K562 (cell line): ENCODE data around the gene PXN. TPM values are rescaled to one million over a fixed set of nuclear protein-coding genes. Genes with fewer than 3 reads are reported as not detected.
A peak's percentile ranks its signal among the peaks of the same experiment; 100 is the strongest.

Experiments used
- CTCF ChIP-seq, 3 experiments: IDR thresholded peaks in 2 of 3; conservative IDR thresholded peaks in 1 of 3; 2 replicates each; pipeline ENCODE4 v1.5.1; 2011 to 2012; ENCODE audit warnings: low read length in 3 of 3, mild to moderate bottlenecking in 3 of 3, control low read depth in 2 of 3, improper control_type of control experiment in 1 of 3, inconsistent platforms in 1 of 3, low read depth in 1 of 3, mixed read lengths in 1 of 3, moderate library complexity in 1 of 3; ENCODE audit not compliant: insufficient read depth in 2 of 3
- GATA2 ChIP-seq: sonication (generic); formaldehyde crosslinking; IDR thresholded peaks from 2 replicates; pipeline ENCODE4 v1.4.0; 2020; ENCODE audit warnings: mild to moderate bottlenecking, missing genetic modification reagents
- KLF1 ChIP-seq: fragments of 450-650 bp; IDR thresholded peaks from 2 replicates; pipeline ENCODE4 v1.6.1; 2016; ENCODE audit warnings: missing genetic modification characterization, missing compliant biosample characterization
- MAFG ChIP-seq: fragments of 450-650 bp; conservative IDR thresholded peaks from 2 replicates; pipeline ENCODE4 v1.6.1; 2016; ENCODE audit warnings: missing genetic modification characterization, missing compliant biosample characterization
- MEIS2 ChIP-seq: fragments of 450-650 bp; IDR thresholded peaks from 2 replicates; pipeline ENCODE4 v1.6.1; 2014; ENCODE audit warnings: mild to moderate bottlenecking; ENCODE audit not compliant: partially characterized antibody
- NBN ChIP-seq: fragments of 450-650 bp; IDR thresholded peaks from 2 replicates; pipeline ENCODE4 v1.6.1; 2016; ENCODE audit warnings: low read depth, mild to moderate bottlenecking
- NR4A1 ChIP-seq, 2 experiments: fragments of 250-450 bp in 1 of 2; fragments of 450-650 bp in 1 of 2; sonication (Bioruptor Pico) in 1 of 2; IDR thresholded peaks; 2 replicates each; pipeline versions ENCODE4 v1.4.0 to v1.6.1; 2016 to 2020; ENCODE audit warnings: mild to moderate bottlenecking in 2 of 2, missing compliant biosample characterization in 1 of 2, missing genetic modification characterization in 1 of 2, moderate library complexity in 1 of 2
- PKNOX1 ChIP-seq: fragments of 450-650 bp; IDR thresholded peaks from 2 replicates; pipeline ENCODE4 v1.6.1; 2016
- ZBTB43 ChIP-seq: sonication (generic); formaldehyde crosslinking; IDR thresholded peaks from 2 replicates; pipeline ENCODE4 v1.8.0; 2023; ENCODE audit warnings: mild to moderate bottlenecking, missing genetic modification reagents
- ZFP91 ChIP-seq: sonication (generic); formaldehyde crosslinking; IDR thresholded peaks from 2 replicates; pipeline ENCODE4 v1.8.0; 2022; ENCODE audit warnings: mild to moderate bottlenecking, missing genetic modification reagents
- ZNF507 ChIP-seq: conservative IDR thresholded peaks from 2 replicates; pipeline ENCODE4 v1.6.1; 2017; ENCODE audit warnings: missing genetic modification characterization, missing compliant biosample characterization
- polyA plus RNA-seq, 8 experiments: library from polyadenylated mRNA; depleted of rRNA in 4 of 8; stranded (reverse) in 5 of 8; unstranded in 3 of 8; fragments of >200 nt; fragmentation: Nextera tagmentation in 2 of 8; fragmentation: Illumina TruSeq in 1 of 8; extraction: Ambion mirVana in 2 of 8; extraction: Trizol in 1 of 8; gene quantifications; 2 replicates each; pipeline versions ENCODE4 v1.2.1 to v1.2.3, GENCODE V29; 2011 to 2014; ENCODE audit warnings: inconsistent platforms in 1 of 8, missing spikeins in 1 of 8
- total RNA-seq, 7 experiments: library from RNA; depleted of rRNA in 6 of 7; stranded (reverse); fragments of >200 nt in 6 of 7; fragmentation: Illumina TruSeq in 2 of 7; extraction: Trizol in 2 of 7; gene quantifications; 2 replicates each; pipeline versions ENCODE4 v1.2.1 to v1.2.3, GENCODE V29; 2011 to 2021; ENCODE audit warnings: low replicate concordance in 1 of 7

Gene PXN
- total and polyA plus RNA-seq, 9 of the 15 experiments (the other 6 are each of a cell fraction or from before 2014, with no cell fraction given), result 4.0 to 74.1 (median 18.6) TPM

- TF ChIP-seq ZFP91 (CRISPR knock-in tag) (0 out of 2 replicates have a peak, but pooled peaks have one; percentile 10), PKNOX1 (peak; percentile 88), NR4A1 (CRISPR knock-in tag; IDR thresholded peaks at IDR 0.05) (0 out of 2 replicates have a peak, but pooled peaks have one; percentile 20), NR4A1 (tag; IDR thresholded peaks at IDR 0.05) (no peak), KLF1 (no peak), NBN (no peak), MEIS2 (peak; percentile 95), GATA2 (CRISPR knock-in tag) (no peak), ZBTB43 (CRISPR knock-in tag) (no peak), CTCF (IDR thresholded peaks at IDR 0.05 in 2 of 3, conservative IDR thresholded peaks at IDR 0.05 in 1 of 3; ENCODE audit: insufficient read depth in 2 of 3, low read depth in 1 of 3, low read length in 3 of 3) (peak; percentile 68 to 92 (median 86)), MAFG (tag) (no peak), ZNF507 (tag) (no peak)
Observed at GRCh38 chr12:120265473-120266179, at the start of gene PXN (continued).
